K562 (cell line): ENCODE measurements around the gene GPR179. TPM values are rescaled to one million over a fixed set of nuclear protein-coding genes. Genes with fewer than 3 reads are reported as not detected.

Experiments used
- ATAC-seq: fragments of 200-7000 bp; cut with Tn5 transposase; 3 replicates; pipeline ENCODE4 v1.9.1; 2020; ENCODE audit warnings: moderate library complexity
- BruUV-seq: library from RNA; stranded (reverse); fragments of 400-500 nt; replicated peaks from 2 replicates; lab custom pipeline; 2021; lab: Mats Ljungman, UMichigan
- CTCF ChIA-PET: fragments of 300-600 bp; formaldehyde crosslinking; extraction: SDS; loops from one replicate; lab custom pipeline; 2021; ENCODE audit warnings: low intra/inter-chr PET ratio; lab: Yijun Ruan, JAX
- POLR2A ChIA-PET: fragments of 300-600, 350-650 bp; sonication (Branson Sonifier 250); formaldehyde crosslinking; extraction: SDS; loops from one replicate; lab custom pipeline; 2021; ENCODE audit warnings: antibody characterized with exemption, inconsistent platforms; lab: Yijun Ruan, JAX
- DNase-seq, 4 experiments: peaks; one replicate each; pipeline versions ENCODE4 v3.0.0 to v3.0.0-alpha.2; 2011 to 2018; ENCODE audit warnings: low spot score in 3 of 4, mixed read lengths in 3 of 4; ENCODE audit errors: extremely low read depth in 1 of 4
- FAIRE-seq: peaks from 2 replicates; lab custom pipeline; 2011; peaks lifted over from hg19 to GRCh38; lab: Jason Lieb, UNC
- H2AFZ ChIP-seq: 2 replicates; pipeline ENCODE4 v1.6.0; 2011; ENCODE audit warnings: low read depth, low read length, control low read depth, inconsistent platforms
- H3K27ac ChIP-seq: fragments of 200-600 bp; 3 replicates; pipeline ENCODE4 v1.8.0; 2011; ENCODE audit warnings: low read depth, mild to moderate bottlenecking, control low read depth, inconsistent platforms, low read length, moderate library complexity, mixed read lengths; ENCODE audit errors: extremely low read depth
- H3K27me3 ChIP-seq, 2 experiments: fragments of 300-600 bp in 1 of 2; 2 replicates in 1 of 2; 3 replicates in 1 of 2; pipeline versions ENCODE4 v1.6.0 to v1.8.0; 2011; ENCODE audit warnings: inconsistent platforms in 2 of 2, low read length in 2 of 2, mild to moderate bottlenecking in 1 of 2, mixed read lengths in 1 of 2, moderate library complexity in 1 of 2; ENCODE audit not compliant: control insufficient read depth in 2 of 2, insufficient read depth in 2 of 2
- H3K36me3 ChIP-seq: fragments of 300-600 bp; 3 replicates; pipeline ENCODE4 v1.8.0; 2011; ENCODE audit warnings: mild to moderate bottlenecking, low read length, inconsistent platforms; ENCODE audit not compliant: control insufficient read depth, insufficient read depth
- H3K4me1 ChIP-seq, 2 experiments: fragments of 200-600 bp in 1 of 2; replicated peaks in 1 of 2; 2 replicates in 1 of 2; 3 replicates in 1 of 2; pipeline versions ENCODE4 v1.5.1 to v1.8.0; 2011; ENCODE audit warnings: inconsistent platforms in 2 of 2, low read length in 2 of 2, mild to moderate bottlenecking in 1 of 2, mixed read lengths in 1 of 2, moderate library complexity in 1 of 2; ENCODE audit not compliant: control insufficient read depth in 2 of 2, insufficient read depth in 2 of 2
- H3K4me2 ChIP-seq: 2 replicates; pipeline ENCODE4 v1.6.1; 2011; ENCODE audit warnings: low read length, control low read depth, inconsistent platforms, mixed read lengths; ENCODE audit not compliant: insufficient read depth
- H3K4me3 ChIP-seq: fragments of 200-600 bp; sonication (generic), shearing (Covaris generic); 2 replicates; pipeline ENCODE4 v1.5.1; 2016; ENCODE audit warnings: control low read depth, inconsistent platforms
- H3K79me2 ChIP-seq: fragments of 200-600 bp; 3 replicates; pipeline ENCODE4 v1.8.0; 2011; ENCODE audit warnings: low read length, inconsistent platforms; ENCODE audit not compliant: control insufficient read depth, insufficient read depth
- H3K9ac ChIP-seq, 2 experiments: 2 replicates each; pipeline versions ENCODE4 v1.6.0 to v1.6.1; 2011; ENCODE audit warnings: low read depth in 2 of 2, low read length in 2 of 2, control low read depth in 1 of 2, inconsistent platforms in 1 of 2, mild to moderate bottlenecking in 1 of 2, mixed read lengths in 1 of 2; ENCODE audit not compliant: insufficient read depth in 1 of 2
- H3K9me1 ChIP-seq: one replicate; pipeline ENCODE4 v1.6.0; 2011; ENCODE audit warnings: inconsistent platforms, mild to moderate bottlenecking, low read length, moderate library complexity; ENCODE audit not compliant: control insufficient read depth, insufficient read depth
- H3K9me3 ChIP-seq: replicated peaks from 2 replicates; pipeline ENCODE4 v1.5.1; 2011; ENCODE audit warnings: low read depth, low read length, inconsistent platforms; ENCODE audit not compliant: control insufficient read depth, insufficient read depth
- H4K20me1 ChIP-seq: replicated peaks from 2 replicates; pipeline ENCODE4 v1.6.1; 2011; ENCODE audit warnings: low read length, inconsistent platforms, mixed read lengths; ENCODE audit not compliant: control insufficient read depth, insufficient read depth
- BRCA1 ChIP-seq, 2 experiments: fragments of 450-650 bp in 1 of 2; sonication (generic) in 1 of 2; formaldehyde crosslinking in 1 of 2; IDR thresholded peaks; 2 replicates each; pipeline versions ENCODE4 v1.5.0 to v1.6.1; 2017 to 2020; ENCODE audit warnings: mild to moderate bottlenecking in 1 of 2, missing genetic modification reagents in 1 of 2
- CTCFL ChIP-seq: IDR thresholded peaks from 2 replicates; pipeline ENCODE4 v1.6.1; 2011; ENCODE audit warnings: borderline replicate concordance, low read depth, mild to moderate bottlenecking, moderate library complexity, low read length; ENCODE audit not compliant: insufficient read depth, poor library complexity, severe bottlenecking
- EGR1 ChIP-seq: fragments of 450-650 bp; conservative IDR thresholded peaks from 2 replicates; pipeline ENCODE4 v1.6.1; 2017; ENCODE audit warnings: mild to moderate bottlenecking
- HDAC2 ChIP-seq: fragments of 450-650 bp; IDR thresholded peaks from 2 replicates; pipeline ENCODE4 v1.6.1; 2016; ENCODE audit warnings: mild to moderate bottlenecking
- HNRNPK ChIP-seq: fragments of 200-400 bp; formaldehyde crosslinking; IDR thresholded peaks from one replicate; pipeline ENCODE4 v1.6.1; 2018; ENCODE audit warnings: mild to moderate bottlenecking, low read depth, low read length; ENCODE audit not compliant: poor library complexity, severe bottlenecking
- NKRF ChIP-seq: fragments of 450-650 bp; IDR thresholded peaks from 2 replicates; pipeline ENCODE4 v1.6.1; 2016; ENCODE audit warnings: borderline replicate concordance
- NONO ChIP-seq, 2 experiments: fragments of 200-400 bp in 1 of 2; fragments of 450-650 bp in 1 of 2; formaldehyde crosslinking in 1 of 2; IDR thresholded peaks; 2 replicates each; pipeline ENCODE4 v1.6.1; 2017; ENCODE audit warnings: low read depth in 2 of 2, mild to moderate bottlenecking in 2 of 2, moderate library complexity in 2 of 2, low read length in 1 of 2
- SP2 ChIP-seq: IDR thresholded peaks from 2 replicates; pipeline ENCODE4 v1.6.1; 2011; ENCODE audit warnings: mild to moderate bottlenecking, low read depth, low read length, moderate library complexity; ENCODE audit not compliant: poor library complexity, severe bottlenecking; ENCODE audit errors: extremely low read depth
- WGBS: fragments of 100-300 bp; shearing (Covaris generic); methylation state at CpG from one replicate; pipeline ENCODE4 v1.1.6; 2016; ENCODE audit warnings: low coverage, mixed read lengths; ENCODE audit not compliant: insufficient coverage; ENCODE audit errors: missing lambda C conversion rate; 5-methylcytosine and 5-hydroxymethylcytosine counted together
- in situ Hi-C: fragments of 300-500 bp; cut with MboI; formaldehyde crosslinking; loops from 4 replicates; pipeline ENCODE4 v1.15.0; 2018; ENCODE audit warnings: inconsistent platforms, mixed read lengths
- intact Hi-C: fragments of 100-400 bp; cut with micrococcal nuclease; formaldehyde crosslinking; loops from 2 replicates; pipeline ENCODE4 v1.14.2; 2022
- polyA plus RNA-seq, 8 experiments: library from polyadenylated mRNA; depleted of rRNA in 4 of 8; stranded (reverse) in 5 of 8; unstranded in 3 of 8; fragments of >200 nt; fragmentation: Nextera tagmentation in 2 of 8; fragmentation: Illumina TruSeq in 1 of 8; extraction: Ambion mirVana in 2 of 8; extraction: Trizol in 1 of 8; gene quantifications; 2 replicates each; pipeline versions ENCODE4 v1.2.1 to v1.2.3, GENCODE V29; 2011 to 2014; ENCODE audit warnings: inconsistent platforms in 1 of 8, missing spikeins in 1 of 8
- total RNA-seq, 7 experiments: library from RNA; depleted of rRNA in 6 of 7; stranded (reverse); fragments of >200 nt in 6 of 7; fragmentation: Illumina TruSeq in 2 of 7; extraction: Trizol in 2 of 7; gene quantifications; 2 replicates each; pipeline versions ENCODE4 v1.2.1 to v1.2.3, GENCODE V29; 2011 to 2021; ENCODE audit warnings: low replicate concordance in 1 of 7

Gene GPR179
- total and polyA plus RNA-seq, 9 of the 15 experiments (the other 6 are each of a cell fraction or from before 2014, with no cell fraction given): not detected

GRCh38 chr17:38320482-38320881 is 23.3 kb downstream of the GPR179 start (continued):
- TF ChIP-seq CTCFL: no peak
- no peak for TF ChIP-seq NONO (IDR thresholded peaks at IDR 0.05; ENCODE audit: low read depth in 2 of 2, low read length in 1 of 2)

- Histone ChIP-seq H3K36me3 (peaks cover 46% of the 10 kb centered on the region), H3K79me2 (no peaks in the 10 kb centered on the region), H3K9me3 (no peaks in the 10 kb centered on the region), H3K27ac (peak overlapping the region; percentile 50; the same call in 2 of the 3 replicates), H3K4me1 (peaks cover 0 to 10% of the 10 kb centered on the region in 2 experiments; a peak in 3 of 5 replicates), H3K4me2 (no peak overlapping the region; the same call in 1 of the 2 replicates), H2AFZ (no peak overlapping the region), H3K9ac (peak overlapping the region in 1 of 2 experiments; percentile 44; a peak in 1 of 4 replicates), H3K4me3 (no peak overlapping the region), H4K20me1 (no peaks in the 10 kb centered on the region), H3K27me3 (no peaks in the 10 kb centered on the region), H3K9me1 (no peaks in the 10 kb centered on the region)
- CTCF ChIA-PET: no interaction called here
- in situ Hi-C loops: no loop called here
- TF ChIP-seq NKRF: no peak
- no peak for TF ChIP-seq HNRNPK
- TF ChIP-seq BRCA1 (IDR thresholded peaks at IDR 0.05): no peak
- no peak for TF ChIP-seq BRCA1 (CRISPR knock-in tag; IDR thresholded peaks at IDR 0.05)
- no peak for TF ChIP-seq EGR1
- TF ChIP-seq SP2: no peak
- TF ChIP-seq HDAC2: no peak
- DNase-seq (no peak), ATAC-seq (peak; percentile 26; the same call in 1 of the 3 replicates), FAIRE-seq (no peak)
- intact Hi-C loops: no loop called here
- BruUV-seq: no TSS peak
- POLR2A ChIA-PET: interaction anchor here (1.0 kb wide), 1 partner anchor 37 kb away, joined by 3 read pairs; no protein-coding TSS in a partner anchor
- 71% methylated on average over 3 of the region's 3 CpGs for WGBS
Observed at GRCh38 chr17:38317081-38317480, 26.7 kb downstream of the GPR179 start.
